Measurements from ENCODE around the gene GARIN5A. TPM values are rescaled to one million over a fixed set of nuclear protein-coding genes. Genes with fewer than 3 reads are reported as not detected.
A peak's percentile ranks its signal among the peaks of the same experiment; 100 is the strongest.

GARIN5A gene
- total and polyA plus RNA-seq, 9 of the 15 experiments (the other 6 are each of a cell fraction or from before 2014, with no cell fraction given), result 0.10 to 0.82 (median 0.23) TPM; not detected in 2

DNA sequence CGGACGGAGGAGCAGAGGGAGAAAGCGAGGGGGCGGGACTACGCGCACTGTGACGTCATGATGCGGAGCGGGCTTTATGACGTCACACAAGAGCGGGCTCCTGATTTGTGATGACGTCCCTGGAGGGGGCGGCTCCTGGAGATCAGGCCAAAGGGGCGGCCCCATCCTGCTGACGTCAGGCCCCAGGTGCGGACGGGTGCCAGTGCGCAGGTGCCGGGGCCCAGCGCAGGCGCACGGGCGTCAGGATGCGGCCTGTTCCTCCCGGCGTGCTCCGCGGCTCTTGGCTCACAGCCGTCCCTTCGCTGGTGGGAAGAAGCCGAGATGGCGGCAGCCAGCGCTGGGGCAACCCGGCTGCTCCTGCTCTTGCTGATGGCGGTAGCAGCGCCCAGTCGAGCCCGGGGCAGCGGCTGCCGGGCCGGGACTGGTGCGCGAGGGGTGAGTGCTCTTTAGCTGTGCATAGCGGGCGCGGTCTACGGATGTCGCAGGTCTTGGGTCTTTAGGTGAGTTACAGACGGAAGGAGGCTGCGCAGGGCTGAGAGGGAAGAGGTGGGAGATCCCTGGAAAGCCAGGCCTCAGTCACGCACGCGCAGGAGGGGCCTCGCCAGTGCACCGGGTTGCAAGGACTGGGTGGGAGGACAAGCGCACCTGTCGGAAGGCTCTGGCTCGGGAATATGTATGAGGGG is at the start of gene GARIN5A, which contains the start of gene EMC10 (continued):
- TF ChIP-seq ZBED1 (IDR thresholded peaks at IDR 0.05) (no peak), FOS (IDR thresholded peaks at IDR 0.05; ENCODE audit: extremely low read depth, insufficient read length) (no peak), RBM15 (IDR thresholded peaks at IDR 0.05; ENCODE audit: insufficient read depth, low read length) (no peak), E2F3 (CRISPR knock-in tag; IDR thresholded peaks at IDR 0.05) (no peak), GTF2E2 (tag; IDR thresholded peaks at IDR 0.05) (0 out of 2 replicates have a peak, but pooled peaks have one; percentile 50), CHD4 (IDR thresholded peaks at IDR 0.05; ENCODE audit: insufficient read depth, insufficient replicate concordance, low read depth, low read length, poor library complexity, severe bottlenecking) (no peak), SP2 (IDR thresholded peaks at IDR 0.05; ENCODE audit: extremely low read depth, low read depth, low read length, poor library complexity, severe bottlenecking) (no peak), POLR2G (IDR thresholded peaks at IDR 0.05; ENCODE audit: low read depth, low read length) (peak; percentile 99), MYNN (IDR thresholded peaks at IDR 0.05) (no peak), MYNN (CRISPR knock-in tag; IDR thresholded peaks at IDR 0.05) (no peak), JUN (IDR thresholded peaks at IDR 0.05; ENCODE audit: borderline replicate concordance, low read depth, low read length) (peak; percentile 79), JUN (CRISPR knock-in tag; IDR thresholded peaks at IDR 0.05; ENCODE audit: borderline replicate concordance) (peak; percentile 68; the same call in 1 of the 2 replicates), ELF1 (tag; IDR thresholded peaks at IDR 0.05) (no peak), MTA1 (IDR thresholded peaks at IDR 0.05; ENCODE audit: borderline replicate concordance) (no peak), PHF20 (IDR thresholded peaks at IDR 0.05; ENCODE audit: partially characterized antibody) (peak; percentile 63), PURB (CRISPR knock-in tag; IDR thresholded peaks at IDR 0.05; ENCODE audit: low read depth) (no peak), ZNF57 (CRISPR knock-in tag; IDR thresholded peaks at IDR 0.05) (no peak), CREM (IDR thresholded peaks at IDR 0.05; ENCODE audit: low read depth) (peak; percentile 100), SMARCB1 (IDR thresholded peaks at IDR 0.05; ENCODE audit: insufficient read length, low read depth) (no peak), ZEB2 (IDR thresholded peaks at IDR 0.05) (peak; percentile 13; the same call in 1 of the 2 replicates)
- TF ChIP-seq, protein P1, sequence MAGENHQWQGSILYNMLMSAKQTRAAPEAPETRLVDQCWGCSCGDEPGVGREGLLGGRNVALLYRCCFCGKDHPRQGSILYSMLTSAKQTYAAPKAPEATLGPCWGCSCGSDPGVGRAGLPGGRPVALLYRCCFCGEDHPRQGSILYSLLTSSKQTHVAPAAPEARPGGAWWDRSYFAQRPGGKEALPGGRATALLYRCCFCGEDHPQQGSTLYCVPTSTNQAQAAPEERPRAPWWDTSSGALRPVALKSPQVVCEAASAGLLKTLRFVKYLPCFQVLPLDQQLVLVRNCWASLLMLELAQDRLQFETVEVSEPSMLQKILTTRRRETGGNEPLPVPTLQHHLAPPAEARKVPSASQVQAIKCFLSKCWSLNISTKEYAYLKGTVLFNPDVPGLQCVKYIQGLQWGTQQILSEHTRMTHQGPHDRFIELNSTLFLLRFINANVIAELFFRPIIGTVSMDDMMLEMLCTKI (IDR thresholded peaks at IDR 0.05; ENCODE audit: partially characterized antibody), result no peak
- TF ChIP-seq, protein P2, sequence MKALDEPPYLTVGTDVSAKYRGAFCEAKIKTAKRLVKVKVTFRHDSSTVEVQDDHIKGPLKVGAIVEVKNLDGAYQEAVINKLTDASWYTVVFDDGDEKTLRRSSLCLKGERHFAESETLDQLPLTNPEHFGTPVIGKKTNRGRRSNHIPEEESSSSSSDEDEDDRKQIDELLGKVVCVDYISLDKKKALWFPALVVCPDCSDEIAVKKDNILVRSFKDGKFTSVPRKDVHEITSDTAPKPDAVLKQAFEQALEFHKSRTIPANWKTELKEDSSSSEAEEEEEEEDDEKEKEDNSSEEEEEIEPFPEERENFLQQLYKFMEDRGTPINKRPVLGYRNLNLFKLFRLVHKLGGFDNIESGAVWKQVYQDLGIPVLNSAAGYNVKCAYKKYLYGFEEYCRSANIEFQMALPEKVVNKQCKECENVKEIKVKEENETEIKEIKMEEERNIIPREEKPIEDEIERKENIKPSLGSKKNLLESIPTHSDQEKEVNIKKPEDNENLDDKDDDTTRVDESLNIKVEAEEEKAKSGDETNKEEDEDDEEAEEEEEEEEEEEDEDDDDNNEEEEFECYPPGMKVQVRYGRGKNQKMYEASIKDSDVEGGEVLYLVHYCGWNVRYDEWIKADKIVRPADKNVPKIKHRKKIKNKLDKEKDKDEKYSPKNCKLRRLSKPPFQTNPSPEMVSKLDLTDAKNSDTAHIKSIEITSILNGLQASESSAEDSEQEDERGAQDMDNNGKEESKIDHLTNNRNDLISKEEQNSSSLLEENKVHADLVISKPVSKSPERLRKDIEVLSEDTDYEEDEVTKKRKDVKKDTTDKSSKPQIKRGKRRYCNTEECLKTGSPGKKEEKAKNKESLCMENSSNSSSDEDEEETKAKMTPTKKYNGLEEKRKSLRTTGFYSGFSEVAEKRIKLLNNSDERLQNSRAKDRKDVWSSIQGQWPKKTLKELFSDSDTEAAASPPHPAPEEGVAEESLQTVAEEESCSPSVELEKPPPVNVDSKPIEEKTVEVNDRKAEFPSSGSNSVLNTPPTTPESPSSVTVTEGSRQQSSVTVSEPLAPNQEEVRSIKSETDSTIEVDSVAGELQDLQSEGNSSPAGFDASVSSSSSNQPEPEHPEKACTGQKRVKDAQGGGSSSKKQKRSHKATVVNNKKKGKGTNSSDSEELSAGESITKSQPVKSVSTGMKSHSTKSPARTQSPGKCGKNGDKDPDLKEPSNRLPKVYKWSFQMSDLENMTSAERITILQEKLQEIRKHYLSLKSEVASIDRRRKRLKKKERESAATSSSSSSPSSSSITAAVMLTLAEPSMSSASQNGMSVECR (CRISPR knock-in tag; IDR thresholded peaks at IDR 0.05), result peak; percentile 81
